Subcutaneous adipose tissue (tissue), 4 donors: Measurements from ENCODE around the gene GREB1L. TPM values are rescaled to one million over a fixed set of nuclear protein-coding genes. Genes with fewer than 3 reads are reported as not detected.

ENCODE experiments used
- CTCF ChIP-seq: fragments of 450-650 bp; IDR thresholded peaks from one replicate; pipeline ENCODE4 v1.5.1; 2016; ENCODE audit warnings: low read depth, mild to moderate bottlenecking, control low read depth, antibody characterized with exemption, moderate library complexity
- total RNA-seq, 4 donors: library from RNA; depleted of rRNA; stranded (reverse); fragments of >200 nt; gene quantifications; one replicate each; pipeline ENCODE4 v1.1.0, GENCODE V29; 2016

Gene GREB1L
- total RNA-seq, 4 donors from 2014 or later = 10.0 to 39.7 (median 26.0) TPM

- TF ChIP-seq CTCF = no peak
Measured at GRCh38 chr18:21461460-21461859, 219.4 kb downstream of the GREB1L start.

- no peak for TF ChIP-seq CTCF
Measured at GRCh38 chr18:21463718-21464117, 221.7 kb downstream of the GREB1L start.

- TF ChIP-seq CTCF = no peak
Measured at GRCh38 chr18:21468514-21469164, 226.6 kb downstream of the GREB1L start.

GRCh38 chr18:21472741-21473140 is 230.7 kb downstream of the GREB1L start:
- no peak for TF ChIP-seq CTCF

GRCh38 chr18:21474621-21475020 is 232.6 kb downstream of the GREB1L start:
- no peak for TF ChIP-seq CTCF

- no peak for TF ChIP-seq CTCF
Measured at GRCh38 chr18:21479721-21480120, 237.7 kb downstream of the GREB1L start.

- TF ChIP-seq CTCF = no peak
Measured at GRCh38 chr18:21481739-21482138, 239.7 kb downstream of the GREB1L start.
